Esophagus squamous epithelium (tissue), 5 donors: Measurements from ENCODE around the gene CNTNAP5. TPM values are rescaled to one million over a fixed set of nuclear protein-coding genes. Genes with fewer than 3 reads are reported as not detected.

Experiments
- DNase-seq: peaks from one replicate; lab custom pipeline; 2025; lab: John Stamatoyannopoulos, UW
- H3K27ac ChIP-seq, 4 donors: fragments of 200-600 bp; sonication (generic); one replicate each; pipeline ENCODE4 v1.5.1; 2016 to 2019; ENCODE audit warnings: mild to moderate bottlenecking in 1 of 4
- H3K27me3 ChIP-seq, 4 donors: fragments of 200-600 bp; sonication (generic); 1 replicate in 3 of 4; 2 replicates in 1 of 4; pipeline versions ENCODE4 v1.5.1 to v1.6.0; 2017 to 2021; ENCODE audit warnings: antibody characterized with exemption in 1 of 4
- H3K36me3 ChIP-seq, 3 donors: fragments of 200-600 bp; sonication (generic); one replicate each; pipeline ENCODE4 v1.5.1; 2016 to 2019
- H3K4me1 ChIP-seq, 3 donors: fragments of 200-600 bp; sonication (generic); one replicate each; pipeline ENCODE4 v1.5.1; 2017 to 2019
- H3K4me3 ChIP-seq, 4 donors: fragments of 200-600 bp; sonication (generic); 1 replicate in 3 of 4; 2 replicates in 1 of 4; pipeline ENCODE4 v1.5.1; 2016 to 2019; ENCODE audit warnings: mild to moderate bottlenecking in 2 of 4, moderate library complexity in 1 of 4
- H3K9me3 ChIP-seq, 3 donors: fragments of 200-600 bp; sonication (generic); one replicate each; pipeline ENCODE4 v1.5.1; 2016 to 2019
- CTCF ChIP-seq, 6 experiments: fragments of 450-650 bp in 4 of 6; fragments of 200-600 bp in 2 of 6; sonication (generic) in 2 of 6; IDR thresholded peaks; one replicate each; pipeline ENCODE4 v1.5.1; 2016 to 2019; ENCODE audit warnings: antibody characterized with exemption in 6 of 6, mild to moderate bottlenecking in 4 of 6, moderate library complexity in 4 of 6
- POLR2A ChIP-seq, 4 donors: fragments of 450-650 bp; IDR thresholded peaks; one replicate each; pipeline ENCODE4 v1.6.1; 2017; ENCODE audit warnings: antibody characterized with exemption in 4 of 4, mild to moderate bottlenecking in 4 of 4, moderate library complexity in 3 of 4
- WGBS, 2 donors: methylation state at CpG; one replicate each; pipeline ENCODE4 v1.1.5; 2018; 5-methylcytosine and 5-hydroxymethylcytosine counted together
- intact Hi-C: fragments of 100-400 bp; cut with DNase I; formaldehyde crosslinking; loops from one replicate; pipeline ENCODE4 v1.15.0; 2022
- total RNA-seq, 4 donors: library from RNA; depleted of rRNA; stranded (reverse); fragments of >200 nt; gene quantifications; one replicate each; pipeline ENCODE4 v1.1.0, GENCODE V29; 2016
- donor health status: DM: yes; HTN: yes; CAD: no.

The CNTNAP5 gene
- total RNA-seq, 4 donors from 2014 or later, result not detected

- Histone ChIP-seq H3K4me3 (no peak overlapping the region), H3K9me3 (no peaks in the 10 kb centered on the region), H3K27me3 (no peaks in the 10 kb centered on the region), H3K4me1 (no peaks in the 10 kb centered on the region), H3K36me3 (no peaks in the 10 kb centered on the region), H3K27ac (no peak overlapping the region)
- no peak for DNase-seq
- no peak for TF ChIP-seq POLR2A (IDR thresholded peaks at IDR 0.05)
- no peak for TF ChIP-seq CTCF (IDR thresholded peaks at IDR 0.05)
- intact Hi-C loops, result no loop called here
- WGBS, 2 donors, result 49 to 62% methylated on average over 3 of the region's 3 CpGs
These were observed 498.0 kb downstream of the CNTNAP5 start for GRCh38 chr2:124523096-124523495.

GRCh38 chr2:124524155-124524915 lies 499.2 kb downstream of the CNTNAP5 start:
- Histone ChIP-seq H3K27me3 (no peaks in the 10 kb centered on the region), H3K27ac (no peak overlapping the region), H3K36me3 (no peaks in the 10 kb centered on the region), H3K9me3 (no peaks in the 10 kb centered on the region), H3K4me3 (no peak overlapping the region), H3K4me1 (no peaks in the 10 kb centered on the region)
- TF ChIP-seq CTCF (IDR thresholded peaks at IDR 0.05) (no peak), POLR2A (IDR thresholded peaks at IDR 0.05) (no peak)
- intact Hi-C loops, result no loop called here
- DNase-seq, result no peak
- WGBS, 2 donors, result 53 to 74% methylated on average over 6 to 7 of the region's 7 CpGs

- no peaks in the 10 kb centered on the region for H3K36me3 ChIP-seq
- no peak overlapping the region for H3K27ac ChIP-seq
- no peaks in the 10 kb centered on the region for H3K27me3 ChIP-seq
- no peak for TF ChIP-seq CTCF (IDR thresholded peaks at IDR 0.05)
- no peak for TF ChIP-seq POLR2A (IDR thresholded peaks at IDR 0.05)
- no peak overlapping the region for H3K4me3 ChIP-seq
- H3K9me3 ChIP-seq, result no peaks in the 10 kb centered on the region
- intact Hi-C loops, result no loop called here
- no peaks in the 10 kb centered on the region for H3K4me1 ChIP-seq
- 66 to 70% methylated on average over 4 of the region's 4 CpGs for WGBS, 2 donors
- no peak for DNase-seq
These were observed 501.1 kb downstream of the CNTNAP5 start for GRCh38 chr2:124526221-124526620.

- WGBS, 2 donors, result 82 to 86% methylated on average over 4 of the region's 4 CpGs
- no peak for TF ChIP-seq CTCF (IDR thresholded peaks at IDR 0.05)
- TF ChIP-seq POLR2A (IDR thresholded peaks at IDR 0.05), result no peak
- no peaks in the 10 kb centered on the region for H3K27me3 ChIP-seq
- no peaks in the 10 kb centered on the region for H3K9me3 ChIP-seq
- H3K27ac ChIP-seq, result no peak overlapping the region
- no peak for DNase-seq
- H3K36me3 ChIP-seq, result no peaks in the 10 kb centered on the region
- intact Hi-C loops, result no loop called here
- peaks cover 0 to 3% (median 0%) of the 10 kb centered on the region in 3 donors for H3K4me1 ChIP-seq
- H3K4me3 ChIP-seq, result no peak overlapping the region
These were observed 505.1 kb downstream of the CNTNAP5 start for GRCh38 chr2:124530203-124530602.

- TF ChIP-seq POLR2A (IDR thresholded peaks at IDR 0.05), result no peak
- TF ChIP-seq CTCF (IDR thresholded peaks at IDR 0.05), result no peak
- H3K36me3 ChIP-seq, result no peaks in the 10 kb centered on the region
- no peaks in the 10 kb centered on the region for H3K9me3 ChIP-seq
- H3K4me1 ChIP-seq, result peaks cover 0 to 3% (median 0%) of the 10 kb centered on the region in 3 donors
- H3K4me3 ChIP-seq, result no peak overlapping the region
- intact Hi-C loops, result no loop called here
- no peak for DNase-seq
- H3K27ac ChIP-seq, result no peak overlapping the region
- 48 to 52% methylated on average over 6 to 7 of the region's 7 CpGs for WGBS, 2 donors
- H3K27me3 ChIP-seq, result no peaks in the 10 kb centered on the region
These were observed 508.3 kb downstream of the CNTNAP5 start for GRCh38 chr2:124533226-124533954.
